Measurements from ENCODE around the gene MTSS2.

Gene MTSS2

GRCh38 chr16:70657956-70658355, 27.9 kb downstream of the MTSS2 start:
- H3K4me3 ChIP-seq (ENCODE audit: low read depth, low read length), result no peak overlapping the region
- TF ChIP-seq CTCF (IDR thresholded peaks at IDR 0.05; ENCODE audit: control insufficient read depth, extremely low read depth, insufficient read depth), result no peak
- no peak for DNase-seq (ENCODE audit: low read depth)

GRCh38 chr16:70656712-70657263, 29.1 kb downstream of the MTSS2 start:
- DNase-seq (ENCODE audit: low read depth), result no peak
- H3K4me3 ChIP-seq (ENCODE audit: low read depth, low read length), result no peak overlapping the region
- TF ChIP-seq CTCF (IDR thresholded peaks at IDR 0.05; ENCODE audit: control insufficient read depth, extremely low read depth, insufficient read depth), result peak; percentile 21; the same call in 1 of the 2 replicates

GRCh38 chr16:70656065-70656711, 29.7 kb downstream of the MTSS2 start:
- no peak overlapping the region for H3K4me3 ChIP-seq (ENCODE audit: low read depth, low read length)
- no peak for DNase-seq (ENCODE audit: low read depth)
- no peak for TF ChIP-seq CTCF (IDR thresholded peaks at IDR 0.05; ENCODE audit: control insufficient read depth, extremely low read depth, insufficient read depth)

- TF ChIP-seq CTCF (IDR thresholded peaks at IDR 0.05; ENCODE audit: control insufficient read depth, extremely low read depth, insufficient read depth), result peak; percentile 89
Observed at GRCh38 chr16:70653809-70654771, 31.8 kb downstream of the MTSS2 start.

GRCh38 chr16:70653406-70653805, 32.4 kb downstream of the MTSS2 start:
- no peak overlapping the region for H3K4me3 ChIP-seq (ENCODE audit: low read depth, low read length)
- no peak for TF ChIP-seq CTCF (IDR thresholded peaks at IDR 0.05; ENCODE audit: control insufficient read depth, extremely low read depth, insufficient read depth)
- no peak for DNase-seq (ENCODE audit: low read depth)

More at GRCh38 chr16:70653809-70654771, 31.8 kb downstream of the MTSS2 start:
- no peak overlapping the region for H3K4me3 ChIP-seq (ENCODE audit: low read depth, low read length)
- DNase-seq (ENCODE audit: low read depth), result peak; percentile 37

GRCh38 chr16:70652322-70652721, 33.5 kb downstream of the MTSS2 start:
- no peak for TF ChIP-seq CTCF (IDR thresholded peaks at IDR 0.05; ENCODE audit: control insufficient read depth, extremely low read depth, insufficient read depth)
- no peak overlapping the region for H3K4me3 ChIP-seq (ENCODE audit: low read depth, low read length)
- no peak for DNase-seq (ENCODE audit: low read depth)

All from LNCaP clone FGC (cell line).